DMS53 treated with DMSO at 0.1 percent for 48 hours (cell line): ENCODE data around the gene SLC44A3.
"Not testable (repeated sequence)": the region's sequence is repeated elsewhere in the genome, so short reads cannot be mapped to it uniquely, and the experiment has no call there.

Experiments used
- DNase-seq: peaks from one replicate; lab custom pipeline; 2025; ENCODE audit not compliant: unreplicated experiment; lab: John Stamatoyannopoulos, UW

SLC44A3 gene

GRCh38 chr1:94929351-94930217 is 109.4 kb downstream of the SLC44A3 start:
- DNase-seq = no peak

- no peak for DNase-seq
These were observed 111.2 kb downstream of the SLC44A3 start for GRCh38 chr1:94931254-94931841.

GRCh38 chr1:94934551-94934950 is 114.4 kb downstream of the SLC44A3 start:
- no peak for DNase-seq

- no peak for DNase-seq
These were observed 114.9 kb downstream of the SLC44A3 start for GRCh38 chr1:94935034-94935433.

- no peak for DNase-seq
These were observed 115.3 kb downstream of the SLC44A3 start for GRCh38 chr1:94935476-94935875.

GRCh38 chr1:94936861-94937620 is 116.9 kb downstream of the SLC44A3 start:
- DNase-seq = no peak

- no peak for DNase-seq
These were observed 117.7 kb downstream of the SLC44A3 start for GRCh38 chr1:94937820-94938219.

GRCh38 chr1:94940738-94941137 is 120.6 kb downstream of the SLC44A3 start:
- no peak for DNase-seq

- not testable (repeated sequence) for DNase-seq
These were observed 121.3 kb downstream of the SLC44A3 start for GRCh38 chr1:94941480-94941879.

GRCh38 chr1:94942171-94943128 is 122.3 kb downstream of the SLC44A3 start:
- DNase-seq = no peak
